NT2/D1 (cell line): ENCODE results near the gene JMJD7.
A peak's percentile ranks its signal among the peaks of the same experiment; 100 is the strongest.

ENCODE experiments used
- DNase-seq: peaks from one replicate; pipeline ENCODE4 v3.0.0-alpha.2; 2011; ENCODE audit warnings: low read depth, low spot score
- H3K27me3 ChIP-seq: 2 replicates; pipeline ENCODE4 v1.6.0; 2011; ENCODE audit warnings: mild to moderate bottlenecking; ENCODE audit not compliant: insufficient read length, insufficient read depth
- H3K36me3 ChIP-seq: 2 replicates; pipeline ENCODE4 v1.6.1; 2011; ENCODE audit warnings: mild to moderate bottlenecking, low read length, mixed read lengths; ENCODE audit not compliant: insufficient read depth, insufficient read length
- H3K4me1 ChIP-seq: 2 replicates; pipeline ENCODE4 v1.5.1; 2011; ENCODE audit not compliant: insufficient read depth, insufficient read length
- H3K4me3 ChIP-seq: 2 replicates; pipeline ENCODE4 v1.5.1; 2011; ENCODE audit warnings: low read depth; ENCODE audit not compliant: insufficient read length
- H3K9ac ChIP-seq: 2 replicates; pipeline ENCODE4 v1.6.0; 2011; ENCODE audit warnings: low read depth; ENCODE audit not compliant: insufficient read length
- H3K9me3 ChIP-seq: 2 replicates; pipeline ENCODE4 v1.5.1; 2011; ENCODE audit warnings: mild to moderate bottlenecking, low read length; ENCODE audit not compliant: insufficient read depth
- SUZ12 ChIP-seq: IDR thresholded peaks from 2 replicates; pipeline ENCODE4 v1.6.1; 2011; ENCODE audit not compliant: insufficient read length, insufficient read depth; ENCODE audit errors: extremely low read depth
- YY1 ChIP-seq: IDR thresholded peaks from 2 replicates; pipeline ENCODE4 v1.6.1; 2011; ENCODE audit not compliant: insufficient read length, insufficient read depth
- ZNF274 ChIP-seq: IDR thresholded peaks from 2 replicates; pipeline ENCODE4 v1.6.1; 2011; ENCODE audit warnings: mild to moderate bottlenecking, low read depth, low read length

The JMJD7 gene

GRCh38 chr15:41861736-41862356 lies 34.0 kb downstream of the JMJD7 start:
- no peak for TF ChIP-seq YY1
- no peak for TF ChIP-seq SUZ12
- no peak for TF ChIP-seq ZNF274
- H3K4me3 ChIP-seq: no peak overlapping the region
- H3K9ac ChIP-seq: peak overlapping the region; percentile 32
- H3K36me3 ChIP-seq: no peaks in the 10 kb centered on the region
- no peaks in the 10 kb centered on the region for H3K9me3 ChIP-seq
- no peak for DNase-seq
- peaks cover 26% of the 10 kb centered on the region for H3K4me1 ChIP-seq
- no peaks in the 10 kb centered on the region for H3K27me3 ChIP-seq

DNA sequence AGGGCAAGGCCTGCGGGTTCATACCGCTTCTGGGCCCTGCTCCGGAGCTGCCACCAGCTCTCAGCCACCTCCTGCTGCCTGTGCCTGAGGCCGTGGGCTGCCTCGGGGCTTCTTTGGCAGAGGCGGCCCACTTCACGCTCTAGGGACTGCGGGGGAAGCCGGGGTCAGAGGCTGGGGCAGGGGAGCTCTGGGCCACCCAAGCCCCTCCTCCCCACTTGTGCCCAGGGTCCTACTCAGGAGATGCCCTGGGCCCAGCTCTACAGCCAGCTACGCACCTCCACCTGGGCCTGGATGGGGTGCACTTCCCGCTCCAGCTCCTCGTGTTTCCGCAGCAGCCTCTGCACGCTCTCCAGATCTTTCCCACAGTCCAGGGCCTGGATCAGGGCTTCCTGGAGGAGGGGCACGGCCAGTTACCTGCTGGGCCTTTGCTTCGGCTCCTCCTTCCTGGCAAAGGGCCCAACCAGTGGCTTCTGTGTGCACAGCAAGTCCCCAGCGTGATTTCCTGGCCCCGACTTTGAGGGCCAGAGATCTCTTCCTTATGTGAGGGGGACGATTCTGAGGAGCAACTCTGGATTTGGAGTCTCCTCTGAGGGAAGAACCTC lies 34.7 kb downstream of the JMJD7 start:
- DNase-seq: peak; percentile 5
- Histone ChIP-seq H3K9me3 (no peaks in the 10 kb centered on the region), H3K4me1 (peaks cover 26% of the 10 kb centered on the region)

GRCh38 chr15:41865490-41866055 lies 37.7 kb downstream of the JMJD7 start:
- Histone ChIP-seq H3K4me3 (no peak overlapping the region), H3K9me3 (no peaks in the 10 kb centered on the region), H3K4me1 (peaks cover 25% of the 10 kb centered on the region), H3K36me3 (no peaks in the 10 kb centered on the region), H3K27me3 (no peaks in the 10 kb centered on the region), H3K9ac (peak overlapping the region; percentile 50)
- TF ChIP-seq ZNF274: no peak
- no peak for TF ChIP-seq SUZ12
- no peak for TF ChIP-seq YY1
- no peak for DNase-seq

More for the DNA sequence above, 34.7 kb downstream of the JMJD7 start:
- TF ChIP-seq SUZ12: no peak
- TF ChIP-seq YY1: no peak
- TF ChIP-seq ZNF274: no peak
- Histone ChIP-seq H3K9ac (peak overlapping the region; percentile 17), H3K4me3 (no peak overlapping the region), H3K36me3 (no peaks in the 10 kb centered on the region), H3K27me3 (no peaks in the 10 kb centered on the region)

- H3K36me3 ChIP-seq: no peaks in the 10 kb centered on the region
- H3K9me3 ChIP-seq: no peaks in the 10 kb centered on the region
- no peaks in the 10 kb centered on the region for H3K27me3 ChIP-seq
- peak overlapping the region; percentile 50 for H3K9ac ChIP-seq
- H3K4me1 ChIP-seq: peaks cover 29% of the 10 kb centered on the region
- TF ChIP-seq SUZ12 (no peak), YY1 (no peak), ZNF274 (no peak)
- no peak overlapping the region for H3K4me3 ChIP-seq
- no peak for DNase-seq
Observed at GRCh38 chr15:41866263-41866703, 38.4 kb downstream of the JMJD7 start.

GRCh38 chr15:41866872-41867579 lies 39.1 kb downstream of the JMJD7 start:
- TF ChIP-seq SUZ12 (no peak), ZNF274 (no peak), YY1 (no peak)
- H3K36me3 ChIP-seq: no peaks in the 10 kb centered on the region
- peaks cover 24% of the 10 kb centered on the region for H3K4me1 ChIP-seq
- no peaks in the 10 kb centered on the region for H3K9me3 ChIP-seq
- peak overlapping the region; percentile 32 for H3K9ac ChIP-seq
- no peak overlapping the region for H3K4me3 ChIP-seq
- DNase-seq: no peak
- no peaks in the 10 kb centered on the region for H3K27me3 ChIP-seq

DNA sequence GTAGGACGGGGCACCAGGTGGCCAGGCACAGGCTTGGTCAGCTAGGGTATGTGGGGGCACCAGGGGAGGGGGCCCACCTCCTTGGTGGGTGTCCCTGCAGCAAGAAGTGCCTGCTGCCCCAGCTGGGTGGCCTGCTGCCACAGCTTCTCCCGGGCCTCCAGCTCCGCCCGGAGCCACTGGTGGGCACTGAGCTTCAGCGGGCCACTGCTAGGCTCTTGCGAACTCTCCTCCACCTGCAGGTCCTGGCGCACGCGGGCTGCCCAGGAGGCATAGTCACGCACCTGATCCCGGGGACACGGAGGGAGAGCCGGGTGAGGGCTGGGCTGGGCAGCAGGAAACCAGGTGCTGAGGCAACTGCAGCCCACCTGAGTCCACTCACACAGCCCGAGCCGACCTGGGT lies 40.4 kb downstream of the JMJD7 start:
- Histone ChIP-seq H3K9ac (no peak overlapping the region), H3K9me3 (no peaks in the 10 kb centered on the region), H3K4me3 (no peak overlapping the region), H3K27me3 (no peaks in the 10 kb centered on the region), H3K4me1 (peaks cover 17% of the 10 kb centered on the region), H3K36me3 (no peaks in the 10 kb centered on the region)
- DNase-seq: no peak
- TF ChIP-seq YY1: no peak
